Caco-2 (cell line): Measurements from ENCODE around the gene GGA1. TPM values are rescaled to one million over a fixed set of nuclear protein-coding genes. Genes with fewer than 3 reads are reported as not detected.
A peak's percentile ranks its signal among the peaks of the same experiment; 100 is the strongest.

Experiments used
- BruUV-seq: library from RNA; stranded (reverse); fragments of 400-500 nt; replicated peaks from 2 replicates; lab custom pipeline; 2021; lab: Mats Ljungman, UMichigan
- CTCF ChIA-PET: fragments of 300-600 bp; sonication (Branson Sonifier 250); formaldehyde crosslinking; loops from one replicate; lab custom pipeline; 2022; ENCODE audit warnings: antibody characterized with exemption; lab: Charles Lee
- POLR2A ChIA-PET: fragments of 300-600 bp; sonication (Branson Sonifier 250); formaldehyde crosslinking; loops from one replicate; lab custom pipeline; 2022; ENCODE audit warnings: antibody characterized with exemption; lab: Charles Lee
- DNase-seq, 2 experiments: peaks; one replicate each; pipeline versions ENCODE4 v3.0.0 to v3.0.0-alpha.2; 2020 to 2022
- H3K27me3 ChIP-seq: replicated peaks from 2 replicates; pipeline ENCODE4 v1.6.0; 2011; ENCODE audit warnings: low read length; ENCODE audit not compliant: control insufficient read depth, insufficient read depth
- H3K36me3 ChIP-seq: 2 replicates; pipeline ENCODE4 v1.5.1; 2011; ENCODE audit warnings: low read length; ENCODE audit not compliant: control insufficient read depth, insufficient read depth
- H3K4me1 ChIP-seq: fragments of 250-450 bp; sonication (Bioruptor Pico); 2 replicates; pipeline ENCODE4 v1.5.1; 2020; ENCODE audit warnings: mild to moderate bottlenecking
- H3K4me3 ChIP-seq: 2 replicates; pipeline ENCODE4 v1.5.1; 2011; ENCODE audit warnings: low read depth, mild to moderate bottlenecking, control low read depth, low read length
- H3K9me3 ChIP-seq: fragments of 250-450 bp; sonication (Bioruptor Pico); 2 replicates; pipeline ENCODE4 v1.5.1; 2020; ENCODE audit warnings: mild to moderate bottlenecking, moderate library complexity
- H3K27ac Mint-ChIP-seq: one replicate; pipeline ENCODE4 v1.8.0; 2022; ENCODE audit warnings: mixed read lengths; ENCODE audit not compliant: unreplicated experiment
- H3K27me3 Mint-ChIP-seq: one replicate; pipeline ENCODE4 v1.8.0; 2022; ENCODE audit warnings: mixed read lengths; ENCODE audit not compliant: insufficient read depth, unreplicated experiment
- H3K36me3 Mint-ChIP-seq: one replicate; pipeline ENCODE4 v1.8.0; 2022; ENCODE audit warnings: mild to moderate bottlenecking, mixed read lengths; ENCODE audit not compliant: insufficient read depth, unreplicated experiment
- H3K4me1 Mint-ChIP-seq: one replicate; pipeline ENCODE4 v1.8.0; 2022; ENCODE audit warnings: low read depth, mixed read lengths; ENCODE audit not compliant: unreplicated experiment
- H3K4me3 Mint-ChIP-seq: one replicate; pipeline ENCODE4 v1.8.0; 2022; ENCODE audit warnings: mild to moderate bottlenecking, moderate library complexity, mixed read lengths; ENCODE audit not compliant: unreplicated experiment
- H3K9me3 Mint-ChIP-seq: one replicate; pipeline ENCODE4 v1.8.0; 2022; ENCODE audit warnings: mixed read lengths; ENCODE audit not compliant: unreplicated experiment
- CTCF ChIP-seq, 2 experiments: fragments of 200-600 bp in 1 of 2; IDR thresholded peaks; 1 replicate in 1 of 2; 2 replicates in 1 of 2; pipeline versions ENCODE4 v1.5.1 to v1.8.0; 2011 to 2022; ENCODE audit warnings: antibody characterized with exemption in 1 of 2, control low read depth in 1 of 2, inconsistent platforms in 1 of 2, low read depth in 1 of 2, low read length in 1 of 2, mild to moderate bottlenecking in 1 of 2, moderate library complexity in 1 of 2; ENCODE audit not compliant: insufficient read depth in 1 of 2, severe bottlenecking in 1 of 2, unreplicated experiment in 1 of 2
- intact Hi-C: fragments of 100-400 bp; cut with micrococcal nuclease; formaldehyde crosslinking; loops from one replicate; pipeline ENCODE4 v1.10.0; 2022; ENCODE audit not compliant: unreplicated experiment
- total RNA-seq: library from RNA; stranded (reverse); gene quantifications from 2 replicates; pipeline ENCODE4 v1.2.3, GENCODE V29; 2022

GGA1 gene
- total RNA-seq, 1 experiment from 2014 or later: 65.7 TPM

- intact Hi-C loops: no loop called here
- Mint-ChIP-seq H3K4me3 (no peak overlapping the region), H3K27me3 (no peaks in the 10 kb centered on the region), H3K36me3 (peaks cover 11% of the 10 kb centered on the region), H3K27ac (no peak overlapping the region), H3K4me1 (no peaks in the 10 kb centered on the region), H3K9me3 (no peaks in the 10 kb centered on the region)
- no peak for TF ChIP-seq CTCF (IDR thresholded peaks at IDR 0.05; ENCODE audit: insufficient read depth in 1 of 2, low read depth in 1 of 2, low read length in 1 of 2, severe bottlenecking in 1 of 2, unreplicated experiment in 1 of 2)
- 0 out of 2 replicates have a peak, but pooled peaks cover 2% of the 10 kb centered on the region for H3K36me3 ChIP-seq
- DNase-seq: no peak
- ChIA-PET CTCF (interaction anchor here (0.6 to 2.0 kb wide), 2 partner anchors 10 to 41 kb away, joined by 3 to 4 read pairs; partner anchors contain the start of gene PDXP), POLR2A (interaction anchor here (0.6 kb wide), 1 partner anchor 9 kb away, joined by 3 read pairs; the partner anchor contains the start of gene GGA1)
- no peak overlapping the region for H3K4me3 ChIP-seq
- no peaks in the 10 kb centered on the region for H3K9me3 ChIP-seq
- H3K27me3 ChIP-seq: no peaks in the 10 kb centered on the region
- no peaks in the 10 kb centered on the region for H3K4me1 ChIP-seq
- BruUV-seq: no TSS peak
These were observed 8.8 kb downstream of the GGA1 start for GRCh38 chr22:37617431-37617830.

- H3K4me3 Mint-ChIP-seq: no peak overlapping the region
- Histone ChIP-seq H3K4me3 (no peak overlapping the region), H3K4me1 (no peaks in the 10 kb centered on the region), H3K36me3 (0 out of 2 replicates have a peak, but pooled peaks cover 2% of the 10 kb centered on the region), H3K9me3 (no peaks in the 10 kb centered on the region), H3K27me3 (no peaks in the 10 kb centered on the region)
- no peaks in the 10 kb centered on the region for H3K27me3 Mint-ChIP-seq
- H3K36me3 Mint-ChIP-seq: peaks cover 14% of the 10 kb centered on the region
- no peaks in the 10 kb centered on the region for H3K9me3 Mint-ChIP-seq
- intact Hi-C loops: no loop called here
- BruUV-seq: TSS peak; percentile 27
- POLR2A ChIA-PET: interaction anchor here (0.6 kb wide), 1 partner anchor 10 kb away, joined by 3 read pairs; the partner anchor contains the start of gene GGA1
- no peaks in the 10 kb centered on the region for H3K4me1 Mint-ChIP-seq
- no peak overlapping the region for H3K27ac Mint-ChIP-seq
- DNase-seq: no peak
- CTCF ChIA-PET: interaction anchor here (0.6 to 2.1 kb wide), 3 partner anchors 11 to 40 kb away, joined by 3 to 5 read pairs (median 3); partner anchors contain the start of gene PDXP
- no peak for TF ChIP-seq CTCF (IDR thresholded peaks at IDR 0.05; ENCODE audit: insufficient read depth in 1 of 2, low read depth in 1 of 2, low read length in 1 of 2, severe bottlenecking in 1 of 2, unreplicated experiment in 1 of 2)
These were observed 9.5 kb downstream of the GGA1 start for GRCh38 chr22:37618072-37618656.

- Mint-ChIP-seq H3K36me3 (peaks cover 19% of the 10 kb centered on the region), H3K4me1 (no peaks in the 10 kb centered on the region), H3K27ac (no peak overlapping the region), H3K9me3 (no peaks in the 10 kb centered on the region), H3K4me3 (no peak overlapping the region), H3K27me3 (no peaks in the 10 kb centered on the region)
- intact Hi-C loops: no loop called here
- H3K36me3 ChIP-seq: 0 out of 2 replicates have a peak, but pooled peaks cover 2% of the 10 kb centered on the region
- no peak for TF ChIP-seq CTCF (IDR thresholded peaks at IDR 0.05; ENCODE audit: insufficient read depth in 1 of 2, low read depth in 1 of 2, low read length in 1 of 2, severe bottlenecking in 1 of 2, unreplicated experiment in 1 of 2)
- no peaks in the 10 kb centered on the region for H3K4me1 ChIP-seq
- CTCF ChIA-PET: interaction anchor here (0.7 to 2.1 kb wide), 2 partner anchors 12 to 24 kb away, joined by 3 to 5 read pairs; no protein-coding TSS in a partner anchor
- no peaks in the 10 kb centered on the region for H3K27me3 ChIP-seq
- POLR2A ChIA-PET: no interaction called here
- H3K9me3 ChIP-seq: no peaks in the 10 kb centered on the region
- no peak overlapping the region for H3K4me3 ChIP-seq
- no TSS peak for BruUV-seq
- DNase-seq: no peak
These were observed 10.0 kb downstream of the GGA1 start for GRCh38 chr22:37618674-37619073.
